NOMO-1 (cell line): ENCODE results near the gene PITX2.

Source experiments
- DNase-seq, 2 experiments: peaks; one replicate each; lab custom pipeline; 2025; ENCODE audit not compliant: unreplicated experiment in 2 of 2; lab: John Stamatoyannopoulos, UW

Gene PITX2

GRCh38 chr4:110624904-110625494 is 2.1 kb upstream of the PITX2 start:
- no peak for DNase-seq

- DNase-seq, result no peak
Observed at GRCh38 chr4:110624398-110624780, 1.5 kb upstream of the PITX2 start.

GRCh38 chr4:110623718-110624397 is 981 bp upstream of the PITX2 start:
- DNase-seq, result no peak

- DNase-seq, result no peak
Observed at GRCh38 chr4:110621839-110622751, 782 bp downstream of the PITX2 start.

GRCh38 chr4:110621328-110621812 is 1.5 kb downstream of the PITX2 start:
- DNase-seq, result no peak

- no peak for DNase-seq
Observed at GRCh38 chr4:110620691-110621327, 2.1 kb downstream of the PITX2 start.

- no peak for DNase-seq
Observed at GRCh38 chr4:110620322-110620690, 2.6 kb downstream of the PITX2 start.

GRCh38 chr4:110619463-110620247 is 3.2 kb downstream of the PITX2 start:
- DNase-seq, result no peak

GRCh38 chr4:110618581-110619462 is 4.1 kb downstream of the PITX2 start:
- DNase-seq, result no peak

- DNase-seq, result no peak
Observed at GRCh38 chr4:110617646-110618580, 5.0 kb downstream of the PITX2 start.

GRCh38 chr4:110617075-110617640 is 5.7 kb downstream of the PITX2 start:
- no peak for DNase-seq

GRCh38 chr4:110616238-110617074 is 6.4 kb downstream of the PITX2 start:
- no peak for DNase-seq

- DNase-seq, result no peak
Observed at GRCh38 chr4:110615353-110616237, 7.3 kb downstream of the PITX2 start.

- DNase-seq, result no peak
Observed at GRCh38 chr4:110614976-110615352, 7.9 kb downstream of the PITX2 start.

GRCh38 chr4:110614173-110614963 is 8.5 kb downstream of the PITX2 start:
- no peak for DNase-seq
